Stimulated activated CD8-positive, alpha-beta memory T cell treated with anti-CD3 and anti-CD28 coated beads, Interleukin-12 subunit alpha, Interleukin-12 subunit beta, amount 100 ng/mL, for 24 hours (primary cell): ENCODE measurements around the gene STAMBP.
"Not testable (repeated sequence)": the region's sequence is repeated elsewhere in the genome, so short reads cannot be mapped to it uniquely, and the experiment has no call there.

Experiments
- DNase-seq: peaks from one replicate; pipeline ENCODE4 v3.0.0-alpha.2; 2020; ENCODE audit errors: extremely low read depth

The STAMBP gene

GRCh38 chr2:73828818-73829570, at the start of gene STAMBP:
Gene STAMBP (plus strand): TSS chr2:73828961. CDS start chr2:73830857, 1,896 bp downstream.
- DNase-seq: peak; percentile 63

DNA sequence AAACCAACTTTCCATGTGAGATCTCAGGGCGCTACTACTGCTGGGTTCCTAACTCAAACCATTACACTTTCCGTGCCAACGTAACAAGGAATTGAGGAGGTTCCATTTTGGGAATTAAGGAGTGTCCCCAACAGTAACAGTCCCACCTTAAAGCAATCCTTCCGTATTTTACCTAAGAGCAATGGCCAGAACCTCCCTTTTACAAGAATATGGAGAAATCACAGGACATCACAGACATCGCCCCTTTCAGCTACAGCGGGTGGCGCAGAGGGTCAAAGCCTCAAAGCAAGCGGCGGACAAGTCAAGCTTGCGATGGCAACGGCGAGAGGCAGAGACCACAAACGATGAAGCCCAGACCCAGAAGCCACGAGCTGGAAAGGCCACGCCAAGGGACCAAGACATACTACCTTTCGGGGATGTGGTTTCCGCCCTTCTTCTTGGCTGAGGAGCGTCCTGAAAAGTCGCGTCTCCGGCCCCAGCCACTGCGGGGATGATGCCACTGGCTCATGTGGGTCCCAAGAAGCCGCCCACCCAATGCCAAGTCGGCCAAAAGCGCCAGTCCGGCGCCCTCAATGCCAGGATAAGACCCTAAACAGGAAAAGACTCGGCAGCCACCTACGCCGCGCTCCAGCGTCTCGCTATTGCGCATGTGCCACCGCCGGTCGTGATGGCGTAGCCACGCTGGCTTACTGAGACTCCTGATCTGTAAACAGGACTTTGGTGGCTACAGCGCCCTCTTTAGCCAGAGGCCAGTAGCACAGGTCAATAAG, 49.1 kb upstream of the STAMBP start, which contains the start of gene DUSP11:
Gene DUSP11 (minus strand): TSS at position 637 of the 770 bp plus-strand sequence. CDS start 129 bp downstream, at position 508.
- peak; percentile 85 for DNase-seq

DNA sequence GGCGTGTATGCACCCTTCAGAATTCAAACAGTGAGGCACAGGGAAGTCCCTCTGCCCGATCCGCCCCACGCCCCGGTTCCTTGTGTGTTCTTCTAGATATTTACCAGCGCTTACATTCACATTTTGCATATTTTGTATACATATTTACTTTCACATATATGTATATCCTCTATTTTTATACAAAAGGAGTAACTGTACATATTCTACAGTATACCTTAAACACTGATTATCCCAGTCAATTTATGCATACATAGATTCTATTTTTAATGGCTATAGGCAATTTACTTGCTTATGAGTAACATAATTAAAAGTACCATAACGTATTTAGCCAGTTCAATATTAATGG, 48.6 kb upstream of the STAMBP start:
- no peak for DNase-seq

DNA sequence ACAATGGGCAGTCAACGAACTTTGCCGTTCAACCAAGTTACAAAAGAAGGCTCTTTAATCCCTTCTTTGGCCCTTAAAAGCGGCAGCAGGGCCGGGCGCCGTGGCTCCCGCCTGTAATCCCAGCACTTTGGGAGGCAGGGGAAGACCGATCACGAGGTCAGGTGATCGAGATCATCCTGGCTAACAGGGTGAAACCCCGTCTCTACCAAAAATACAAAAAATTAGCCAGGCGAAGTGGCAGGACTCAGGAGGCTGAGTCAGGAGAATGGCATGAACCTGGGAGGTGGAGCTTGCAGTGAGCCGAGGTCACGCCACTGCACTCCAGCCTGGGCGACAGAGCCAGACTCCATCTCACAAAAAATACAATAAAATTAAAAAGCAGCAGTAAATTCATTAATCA, 45.4 kb upstream of the STAMBP start:
- not testable (repeated sequence) for DNase-seq

- not testable (repeated sequence) for DNase-seq
Observed at GRCh38 chr2:73783883-73784282, 44.9 kb upstream of the STAMBP start, which contains the start of gene C2orf78. Gene C2orf78 (plus strand): TSS chr2:73784183. CDS start chr2:73784310, 127 bp downstream.

DNA sequence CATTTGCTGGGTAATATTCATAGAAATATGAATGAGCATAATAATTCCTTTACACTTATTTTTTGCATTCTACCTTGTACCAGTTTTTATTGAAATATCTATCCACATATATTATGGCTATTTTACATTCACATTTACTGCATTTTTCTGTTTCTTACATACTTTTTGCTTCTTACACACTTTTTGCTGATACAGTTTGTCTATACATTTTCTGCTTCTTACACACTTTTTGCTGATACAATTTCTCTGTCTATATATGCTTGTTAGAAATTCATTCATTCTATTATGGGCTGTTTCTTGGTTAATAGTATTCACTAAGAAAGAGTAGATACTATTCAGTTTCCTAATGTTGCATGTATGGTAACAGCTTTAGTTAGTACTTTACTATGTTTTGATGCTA, 16.9 kb upstream of the STAMBP start:
- DNase-seq: no peak

DNA sequence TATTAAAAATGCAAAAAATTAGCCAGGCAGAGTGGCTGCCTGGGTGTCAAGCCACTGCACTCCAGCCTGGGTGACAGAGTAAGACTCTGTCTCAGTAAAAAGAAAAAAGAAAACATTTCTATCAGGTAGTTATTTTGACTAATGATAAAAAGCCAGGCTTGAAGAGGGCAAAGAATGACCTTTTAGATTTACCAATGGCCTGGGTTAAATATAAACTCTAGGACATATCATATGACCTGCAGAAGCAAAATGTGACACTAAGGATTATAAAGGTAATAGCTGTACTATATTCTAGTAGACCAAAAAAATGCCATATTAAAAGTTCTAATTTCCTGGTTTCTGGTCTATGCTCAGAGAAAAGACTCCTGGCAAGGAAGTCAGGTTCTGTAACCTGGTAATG, 16.1 kb upstream of the STAMBP start:
- no peak for DNase-seq

DNA sequence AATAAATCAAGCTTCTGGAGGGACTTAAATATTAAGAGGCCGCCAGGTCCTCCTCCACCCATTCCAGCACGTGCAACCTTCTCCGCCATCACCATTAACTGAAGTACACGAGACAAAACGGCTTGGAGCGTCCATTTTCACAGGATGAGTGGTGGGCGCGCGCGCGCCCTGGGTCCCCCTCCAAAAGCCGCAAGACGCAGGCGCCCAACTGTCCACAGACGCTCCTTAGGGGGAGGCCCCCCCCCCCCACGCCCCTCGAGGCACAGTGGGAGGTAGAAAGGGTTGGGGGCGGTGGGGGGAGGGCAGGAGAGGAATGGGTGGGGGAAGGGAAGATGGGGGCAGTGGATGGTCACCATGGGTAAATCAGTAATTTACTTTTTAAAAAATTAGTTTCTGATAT, 10.5 kb upstream of the STAMBP start:
- no peak for DNase-seq

DNA sequence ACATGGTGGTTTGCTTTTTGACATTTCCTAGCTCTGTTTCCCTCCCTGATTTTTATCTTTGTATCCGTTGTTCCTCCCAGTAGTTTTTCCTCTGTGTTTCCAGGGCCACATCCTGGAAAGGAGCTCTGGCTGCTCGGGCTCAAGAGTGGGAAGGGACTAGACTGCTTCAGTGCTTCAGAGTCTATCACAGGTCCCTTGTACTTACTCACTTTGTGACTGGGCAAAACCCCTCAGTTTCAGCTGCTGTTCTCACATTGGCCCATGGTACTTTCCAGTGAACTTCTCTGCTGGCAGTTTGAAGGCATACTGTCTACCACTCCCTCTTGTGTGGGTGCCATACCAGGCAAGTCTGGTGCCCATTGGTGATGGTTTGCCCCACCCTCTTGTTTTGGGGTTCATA, 7.5 kb upstream of the STAMBP start:
- DNase-seq: no peak

DNA sequence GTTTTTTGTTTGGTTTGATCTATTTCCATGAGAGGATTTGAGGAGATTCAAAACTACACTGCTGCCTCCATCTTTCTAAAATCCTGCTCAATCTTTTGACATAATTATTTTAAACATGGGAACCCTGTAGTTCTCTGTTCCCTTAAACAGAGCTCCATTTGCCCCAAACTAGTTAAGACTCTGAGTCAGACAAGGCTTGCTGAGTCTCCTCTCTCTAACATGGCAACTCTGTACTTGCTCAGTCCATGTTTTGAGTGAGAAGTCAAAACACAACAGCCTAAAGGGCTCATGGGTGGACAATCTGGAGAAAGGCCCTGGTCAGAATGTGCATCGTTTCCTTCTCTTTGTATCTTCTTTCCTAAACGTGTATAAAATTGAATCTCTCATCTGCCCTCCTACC, 7.1 kb upstream of the STAMBP start:
- DNase-seq: no peak

- DNase-seq: no peak
Observed at GRCh38 chr2:73822276-73822675, 6.5 kb upstream of the STAMBP start.

DNA sequence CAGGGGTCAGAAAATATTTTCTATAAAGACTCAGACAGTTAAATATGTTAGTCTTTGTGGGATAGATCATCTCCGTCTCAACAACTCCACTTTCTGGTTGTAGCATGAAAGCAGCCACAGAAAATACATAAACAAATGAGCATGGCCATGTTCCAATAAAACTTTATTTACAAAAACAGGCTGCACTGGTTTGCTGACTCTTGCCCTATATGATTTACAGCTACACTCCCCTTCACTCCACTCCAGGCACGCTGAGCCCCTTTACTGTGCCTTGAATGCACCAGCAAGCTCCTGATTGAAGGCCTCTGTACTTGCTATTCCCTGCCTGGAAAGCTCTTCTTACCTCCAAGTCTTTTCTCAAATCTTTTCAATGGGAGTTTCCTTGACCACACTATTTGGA, 5.8 kb upstream of the STAMBP start:
- DNase-seq: no peak

DNA sequence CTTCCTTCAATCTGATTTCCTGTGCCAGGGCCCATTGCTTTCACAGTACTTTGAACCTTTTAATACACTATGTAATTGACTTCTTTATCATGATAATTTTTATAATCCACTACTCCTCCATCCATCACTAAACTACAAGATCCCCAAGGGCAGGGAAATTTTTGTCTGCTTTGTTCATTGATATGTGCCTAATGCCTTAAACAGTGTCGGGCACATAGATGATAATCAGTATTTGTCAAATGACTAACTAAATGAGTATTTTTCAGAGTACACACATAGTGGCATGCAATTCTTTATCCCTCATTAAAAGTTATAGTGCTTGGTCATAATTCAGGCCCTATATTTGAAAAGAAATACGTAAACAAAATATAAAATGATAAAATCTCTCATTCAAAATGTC, 5.3 kb upstream of the STAMBP start:
- no peak for DNase-seq

GRCh38 chr2:73823916-73824523, 4.7 kb upstream of the STAMBP start:
- no peak for DNase-seq

- DNase-seq: no peak
Observed at GRCh38 chr2:73825408-73825807, 3.4 kb upstream of the STAMBP start.

DNA sequence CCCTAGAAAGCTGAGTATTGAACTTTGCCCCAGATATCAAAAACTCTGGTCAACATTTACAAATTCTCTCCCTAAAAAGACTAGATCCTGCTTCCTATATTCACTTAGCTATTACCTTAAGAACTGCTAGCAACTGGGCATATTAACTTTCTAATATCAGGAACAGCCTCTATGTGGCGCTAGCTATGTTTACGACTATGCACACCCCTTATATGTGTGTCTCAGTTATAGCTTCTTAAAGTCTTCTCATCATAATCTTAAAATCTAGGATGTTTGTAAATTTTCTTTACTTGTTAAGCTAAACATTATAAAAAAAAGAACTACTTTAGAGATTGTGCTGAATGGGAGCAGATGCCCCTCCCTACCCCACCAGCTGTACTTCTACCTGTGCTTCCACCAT, 1.7 kb upstream of the STAMBP start:
- DNase-seq: no peak

- no peak for DNase-seq
Observed at GRCh38 chr2:73827660-73828388, 937 bp upstream of the STAMBP start.

DNA sequence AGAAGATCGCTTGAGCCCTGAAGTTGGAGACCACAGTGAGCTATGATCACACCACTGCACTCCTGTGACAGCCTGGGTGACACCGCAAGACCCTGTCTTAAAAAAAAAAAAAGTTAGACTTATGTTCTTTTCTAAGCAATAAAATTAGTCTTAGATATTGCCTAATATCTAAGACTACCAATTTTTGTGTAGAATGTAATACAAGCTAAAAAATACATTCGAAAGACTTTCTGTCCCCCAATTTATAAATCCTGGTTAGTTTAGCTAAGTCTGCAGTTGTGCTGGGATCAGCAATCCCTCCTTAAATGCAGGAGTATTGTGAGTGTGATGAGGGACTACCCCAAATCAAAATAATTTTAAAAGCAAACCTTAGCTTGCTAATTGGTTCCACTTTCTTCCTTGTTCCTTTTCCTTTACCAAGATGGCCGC, 358 bp upstream of the STAMBP start:
- no peak for DNase-seq

- no peak for DNase-seq
Observed at GRCh38 chr2:73830871-73831401, 2.2 kb downstream of the STAMBP start.

DNA sequence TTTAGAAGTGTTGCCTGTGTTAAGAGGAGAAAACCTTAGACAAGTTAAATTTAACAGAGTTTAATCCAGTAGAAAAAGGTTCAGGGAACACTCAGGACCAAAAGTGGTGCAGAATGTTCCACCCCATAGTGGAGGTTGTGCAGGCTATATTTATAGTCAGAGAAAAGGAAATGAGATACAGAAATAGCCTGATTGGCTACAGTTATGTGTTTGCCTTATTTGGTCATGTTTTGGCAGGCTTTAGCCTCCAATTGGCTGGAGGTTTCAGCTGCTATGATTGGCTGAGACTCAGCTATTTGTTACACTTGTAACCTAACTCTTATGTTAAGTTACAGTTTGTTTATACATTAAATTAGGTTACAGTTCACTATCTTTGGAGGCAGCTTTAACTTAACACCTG, 4.2 kb downstream of the STAMBP start:
- no peak for DNase-seq

DNA sequence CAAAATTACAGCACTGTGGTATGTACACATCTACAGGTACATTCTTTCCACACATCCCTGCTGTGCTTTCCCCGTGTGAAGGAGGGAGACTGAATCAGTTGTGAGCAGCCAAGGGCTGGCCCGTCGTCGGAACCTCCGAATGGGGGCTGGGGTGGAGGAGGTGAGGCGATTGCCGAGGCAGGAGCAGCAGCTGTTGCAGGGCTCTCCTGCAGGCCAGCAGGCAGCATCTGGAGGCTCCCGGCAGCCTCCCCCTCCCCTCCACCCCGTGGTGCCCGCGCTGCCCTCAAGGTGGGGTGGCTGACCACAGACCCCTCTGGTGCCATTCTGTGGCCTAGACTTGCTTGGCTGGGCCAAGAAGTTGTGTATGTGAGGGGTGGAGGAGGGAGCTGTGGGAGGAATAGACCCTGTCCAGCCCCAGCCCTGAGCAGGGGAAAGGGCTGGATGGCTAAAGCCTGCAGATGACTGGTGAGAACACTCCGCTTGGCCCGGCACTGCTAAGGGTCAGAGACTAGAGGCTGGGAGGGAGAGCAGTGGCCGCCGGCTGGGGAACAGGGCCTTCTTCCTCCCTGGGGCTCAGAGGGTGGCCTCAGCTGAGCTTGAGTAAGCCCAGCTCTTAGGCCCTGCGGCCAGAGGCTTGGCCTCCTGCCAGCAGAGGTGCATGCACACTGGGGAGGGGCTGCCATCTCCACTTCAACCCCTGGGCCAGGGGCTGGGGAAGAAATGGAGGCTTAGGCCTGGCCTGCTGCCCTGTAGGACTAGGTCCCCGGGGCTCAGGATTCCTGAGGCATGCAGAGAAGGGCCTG, 7.6 kb downstream of the STAMBP start:
- no peak for DNase-seq
